ENCODE measurements around the gene SVOPL.
A peak's percentile ranks its signal among the peaks of the same experiment; 100 is the strongest.

Gene SVOPL

DNA sequence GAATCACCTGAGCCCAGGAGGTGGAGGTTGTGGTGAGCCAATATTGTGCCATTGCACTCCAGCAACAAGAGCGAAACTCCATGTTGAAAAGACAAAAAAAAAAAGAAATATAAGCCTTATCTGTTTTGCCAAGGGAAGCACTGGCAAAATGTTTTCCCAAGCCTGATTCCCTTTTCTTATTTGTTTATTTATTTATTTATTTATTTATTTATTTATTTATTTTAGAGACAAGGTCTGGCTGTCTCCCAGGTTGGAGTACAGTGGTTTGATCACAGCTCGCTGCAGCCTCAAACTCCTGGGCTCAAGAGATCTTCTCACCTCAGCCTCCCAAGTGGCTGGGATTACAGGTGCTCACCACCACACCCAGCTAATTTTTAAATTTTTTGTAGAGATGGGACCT is 44.2 kb downstream of the SVOPL start:
- no peak for TF ChIP-seq CTCF (IDR thresholded peaks at IDR 0.05; ENCODE audit: insufficient read depth, low read depth, low read length, missing control alignments)
- DNase-seq (ENCODE audit: low read depth), result no peak
- H3K4me3 ChIP-seq (ENCODE audit: low read length), result no peak overlapping the region

DNA sequence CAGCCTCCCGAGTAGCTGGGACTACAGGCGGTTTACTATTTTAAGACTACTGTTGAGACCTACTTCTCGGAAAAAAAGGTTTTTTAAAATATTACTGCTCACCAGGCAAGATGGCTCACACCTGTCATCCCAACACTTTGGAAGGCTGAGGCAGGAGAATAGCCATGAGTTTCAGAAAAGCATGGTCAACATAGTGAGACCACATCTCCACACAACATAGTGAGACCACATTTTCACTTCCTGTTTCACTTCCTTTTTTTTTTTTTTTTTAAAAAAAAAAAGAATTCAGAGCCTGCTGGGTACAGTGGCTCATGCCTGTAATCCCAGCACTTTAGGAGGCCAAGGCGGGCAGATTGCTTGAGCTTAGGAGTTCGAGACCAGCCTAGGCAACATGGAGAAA is 46.5 kb downstream of the SVOPL start:
- DNase-seq (ENCODE audit: low read depth), result no peak
- no peak for TF ChIP-seq CTCF (IDR thresholded peaks at IDR 0.05; ENCODE audit: insufficient read depth, low read depth, low read length, missing control alignments)
- no peak overlapping the region for H3K4me3 ChIP-seq (ENCODE audit: low read length)

DNA sequence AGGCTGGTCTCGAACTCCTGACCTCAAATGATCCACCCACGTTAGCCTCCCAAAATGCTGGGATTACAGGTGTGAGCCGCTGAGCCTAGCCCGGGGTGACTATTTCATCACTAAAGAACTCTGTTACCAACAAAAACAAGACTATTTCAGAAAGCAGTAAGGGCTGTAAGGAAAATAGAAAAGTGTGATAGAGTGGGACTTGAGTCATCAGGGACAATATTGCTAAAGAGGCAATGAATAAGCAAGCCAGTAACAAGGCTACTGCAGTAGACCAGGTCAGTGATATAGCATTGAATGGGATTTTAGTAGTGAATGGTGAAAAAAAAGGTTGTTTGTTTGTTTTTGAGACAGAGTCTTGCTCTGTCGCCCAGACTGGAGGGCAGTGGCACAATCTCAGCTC is 51.7 kb downstream of the SVOPL start:
- no peak overlapping the region for H3K4me3 ChIP-seq (ENCODE audit: low read length)
- DNase-seq (ENCODE audit: low read depth), result peak; percentile 36
- TF ChIP-seq CTCF (IDR thresholded peaks at IDR 0.05; ENCODE audit: insufficient read depth, low read depth, low read length, missing control alignments), result no peak

DNA sequence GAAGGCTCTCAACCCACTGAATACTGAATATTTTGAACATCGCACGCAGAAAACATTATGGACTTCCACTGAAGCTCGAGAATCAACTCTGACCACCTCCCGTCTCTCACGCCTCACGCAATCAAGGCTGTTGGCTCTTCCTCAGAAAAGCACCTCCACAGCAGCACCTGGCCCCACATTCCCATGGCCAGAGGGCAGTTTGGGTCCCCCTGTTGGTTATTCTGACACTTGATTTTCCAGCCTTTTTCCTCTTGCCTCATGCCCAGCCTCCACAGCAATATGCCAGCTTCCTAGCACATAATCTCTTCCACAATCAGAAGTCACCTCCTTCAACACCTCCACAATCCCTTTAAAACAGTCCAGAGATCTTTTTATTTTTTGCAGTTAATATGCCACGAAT is 55.9 kb downstream of the SVOPL start:
- DNase-seq (ENCODE audit: low read depth), result no peak
- no peak for TF ChIP-seq CTCF (IDR thresholded peaks at IDR 0.05; ENCODE audit: insufficient read depth, low read depth, low read length, missing control alignments)
- H3K4me3 ChIP-seq (ENCODE audit: low read length), result no peak overlapping the region

DNA sequence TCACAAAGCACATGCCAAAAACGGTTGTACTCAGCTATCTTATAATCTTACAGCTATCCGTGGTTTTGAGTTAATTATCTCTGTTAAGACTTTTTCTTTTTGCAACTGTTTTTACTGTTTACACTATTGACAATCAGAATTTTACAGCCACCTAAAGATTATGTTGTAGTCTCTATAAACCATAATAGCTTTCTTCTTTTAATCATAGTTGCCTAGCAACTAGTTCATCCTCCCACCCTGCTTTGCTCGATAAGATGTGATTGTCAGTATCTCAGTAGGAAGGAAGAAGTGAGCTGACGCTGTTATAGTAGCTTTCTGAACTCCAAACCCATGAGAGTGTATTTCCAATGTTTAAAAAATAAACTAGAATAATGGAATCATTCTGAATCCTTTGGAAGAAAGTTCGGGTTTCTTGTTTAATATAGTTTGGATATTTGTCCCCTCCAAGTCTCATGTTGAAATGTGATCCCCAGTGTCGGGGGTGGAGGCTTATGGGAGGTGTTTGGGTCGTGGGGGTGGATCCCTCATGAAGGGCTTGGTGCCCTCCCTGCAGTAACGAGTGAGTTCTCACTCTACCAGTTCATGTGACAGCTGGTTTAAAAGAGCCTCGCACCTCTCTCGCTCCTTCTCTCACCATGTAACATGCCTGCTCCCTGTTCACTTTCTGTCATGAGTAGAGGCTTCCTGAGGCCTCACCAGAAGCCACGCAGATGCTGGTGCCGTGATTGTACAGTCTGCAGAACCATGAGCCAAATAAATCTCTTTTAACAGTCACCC is 68.1 kb downstream of the SVOPL start:
- DNase-seq (ENCODE audit: low read depth), result no peak
- no peak overlapping the region for H3K4me3 ChIP-seq (ENCODE audit: low read length)
- no peak for TF ChIP-seq CTCF (IDR thresholded peaks at IDR 0.05; ENCODE audit: insufficient read depth, low read depth, low read length, missing control alignments)

DNA sequence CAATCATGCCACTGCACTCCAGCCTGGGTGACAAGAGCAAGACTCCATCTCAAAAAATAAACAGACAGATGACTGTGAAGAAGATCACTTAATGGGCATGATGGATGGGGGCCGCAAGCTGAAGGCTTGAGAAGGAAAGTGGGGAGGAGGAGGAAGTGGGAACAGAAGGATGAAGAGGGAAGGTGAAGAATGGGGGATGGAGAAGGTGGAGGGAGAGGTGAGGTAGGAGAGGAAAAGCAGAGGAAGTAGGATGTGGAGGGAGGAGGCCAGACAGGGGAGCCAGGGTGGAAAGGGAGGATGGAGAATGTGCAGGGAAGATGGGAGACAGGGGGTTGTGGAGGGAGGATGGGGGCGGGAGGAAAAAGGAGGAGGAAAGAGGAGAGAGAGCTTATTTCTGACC is 68.8 kb downstream of the SVOPL start:
- H3K4me3 ChIP-seq (ENCODE audit: low read length), result no peak overlapping the region
- DNase-seq (ENCODE audit: low read depth), result no peak
- no peak for TF ChIP-seq CTCF (IDR thresholded peaks at IDR 0.05; ENCODE audit: insufficient read depth, low read depth, low read length, missing control alignments)

- no peak for TF ChIP-seq CTCF (IDR thresholded peaks at IDR 0.05; ENCODE audit: insufficient read depth, low read depth, low read length, missing control alignments)
- no peak for DNase-seq (ENCODE audit: low read depth)
- no peak overlapping the region for H3K4me3 ChIP-seq (ENCODE audit: low read length)
Measured at GRCh38 chr7:138630059-138630610, 71.0 kb downstream of the SVOPL start.

All from epithelial cell of esophagus (primary cell).